ENCODE data around the gene TSPEAR. TPM values are rescaled to one million over a fixed set of nuclear protein-coding genes. Genes with fewer than 3 reads are reported as not detected.

Gene TSPEAR
- total and polyA plus RNA-seq, 4 experiments from 2014 or later: 0.07 TPM; not detected in 3

DNA sequence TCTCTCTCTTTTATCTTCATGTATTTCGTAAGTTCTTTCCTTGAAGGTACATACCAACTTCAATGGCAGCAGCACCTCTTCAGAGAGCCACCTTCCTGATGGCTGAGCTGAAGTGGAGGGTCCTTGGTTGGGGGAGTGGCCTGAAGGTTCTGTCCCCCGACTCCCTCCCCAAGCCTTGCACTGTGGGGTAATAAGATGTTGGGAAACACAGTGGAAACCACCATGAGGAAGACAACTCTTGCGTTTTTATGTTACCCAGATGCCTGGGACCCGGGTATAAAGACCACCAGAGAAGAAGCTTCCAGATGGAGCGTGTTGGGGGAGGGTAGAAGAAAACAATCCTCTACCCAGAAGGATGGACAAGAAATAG, 52.8 kb downstream of the TSPEAR start:
- peak overlapping the region; percentile 94 to 99 (median 98) for H3K27ac Mint-ChIP-seq
- peaks cover 52 to 72% (median 62%) of the 10 kb centered on the region in 4 donors for H3K4me1 Mint-ChIP-seq
- peak overlapping the region in 1 of 2 donors; percentile 7 for H3K4me3 ChIP-seq (ENCODE audit: low read length in 2 of 2)
- peak overlapping the region; percentile 64 for H3K27ac ChIP-seq (ENCODE audit: low read depth, low read length)
- peaks cover 3 to 4% of the 10 kb centered on the region in 2 donors for H3K9me3 ChIP-seq (ENCODE audit: control insufficient read depth in 1 of 2, low read length in 2 of 2)
- no peaks in the 10 kb centered on the region for H3K27me3 Mint-ChIP-seq
- DNase-seq: no peak
- intact Hi-C loops (cut with micrococcal nuclease): loop anchor here (2.0 kb wide), 1 partner anchor 76 kb away; no protein-coding TSS in a partner anchor
- ChIA-PET POLR2A (ENCODE audit: partially characterized antibody) (interaction anchor here (0.6 to 2.6 kb wide), 21 partner anchors 10 to 269 kb away, joined by 3 to 89 read pairs (median 7); partner anchors contain the start of genes KRTAP12-1 and PTTG1IP), CTCF (ENCODE audit: partially characterized antibody) (interaction anchor here (1.3 to 2.5 kb wide), 10 partner anchors 10 to 148 kb away, joined by 3 to 22 read pairs (median 5); partner anchors contain the start of gene UBE2G2)
- no peaks in the 10 kb centered on the region for H3K27me3 ChIP-seq (ENCODE audit: insufficient read depth, low read length)
- H3K4me1 ChIP-seq (ENCODE audit: insufficient read depth, low read length): peaks cover 63% of the 10 kb centered on the region
- peaks cover 17 to 20% of the 10 kb centered on the region in 2 donors for H3K36me3 Mint-ChIP-seq
- H3K9me3 Mint-ChIP-seq: peaks cover 2 to 41% (median 29%) of the 10 kb centered on the region in 8 donors
- H3K36me3 ChIP-seq (ENCODE audit: insufficient read depth, low read length): no peaks in the 10 kb centered on the region
- peak overlapping the region; percentile 26 to 83 (median 78) for H3K4me3 Mint-ChIP-seq

DNA sequence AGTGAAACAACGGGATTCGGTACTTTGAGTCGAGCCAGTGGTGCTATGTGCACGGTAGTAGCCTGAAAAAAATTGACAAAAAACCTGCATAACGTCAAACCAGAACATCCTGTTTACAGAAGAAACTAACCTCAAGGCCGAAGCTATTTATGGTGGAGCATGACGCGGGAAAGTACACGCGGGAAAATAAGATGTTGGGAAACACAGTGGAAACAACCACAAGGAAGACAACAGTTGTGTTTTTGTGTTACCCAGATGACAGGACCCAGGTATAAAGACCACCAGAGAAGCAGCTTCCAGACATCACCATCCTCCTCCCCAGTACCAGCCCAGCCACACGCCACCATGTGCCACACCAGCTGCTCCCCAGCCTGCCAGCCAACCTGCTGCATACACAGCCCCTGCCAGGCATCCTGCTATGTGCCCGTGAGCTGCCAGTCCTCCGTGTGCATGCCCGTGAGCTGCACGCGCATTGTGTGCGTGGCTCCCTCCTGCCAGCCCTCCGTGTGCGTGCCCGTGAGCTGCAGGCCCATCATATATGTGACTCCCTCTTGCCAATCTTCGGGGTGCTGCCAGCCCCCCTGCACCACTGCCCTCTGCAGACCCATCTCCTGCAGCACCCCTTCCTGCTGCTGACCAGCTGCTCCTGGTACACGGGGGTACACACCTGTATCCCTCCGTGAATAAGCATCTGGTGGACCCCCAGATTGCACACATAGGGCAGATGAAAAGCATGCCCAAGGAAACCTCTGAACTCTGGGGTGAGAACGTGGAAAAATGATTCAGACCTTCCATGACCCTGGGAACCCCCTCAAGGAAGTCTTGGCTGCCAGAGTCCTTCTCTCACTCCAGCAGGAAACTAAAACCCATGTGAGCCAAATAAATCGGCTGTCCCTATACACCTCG, 53.5 kb downstream of the TSPEAR start, which contains the start of gene KRTAP12-3:
KRTAP12-3 (plus strand) TSS at position 298 of the 906 bp plus-strand sequence; CDS start at position 346, 48 bp downstream.
- H3K9me3 Mint-ChIP-seq: peaks cover 2 to 46% (median 25%) of the 10 kb centered on the region in 8 donors
- H3K36me3 Mint-ChIP-seq: peaks cover 17 to 20% of the 10 kb centered on the region in 2 donors
- H3K4me1 Mint-ChIP-seq: peaks cover 53 to 78% (median 64%) of the 10 kb centered on the region in 4 donors
- peak within 1 kb of the TSS; percentile 73 to 83 (median 78) for H3K4me3 Mint-ChIP-seq
- CTCF ChIA-PET (ENCODE audit: partially characterized antibody): interaction anchor here (0.8 to 2.5 kb wide), 11 partner anchors 10 to 147 kb away, joined by 3 to 22 read pairs (median 5); partner anchors contain the start of gene UBE2G2
- peaks cover 3 to 4% of the 10 kb centered on the region in 2 donors for H3K9me3 ChIP-seq (ENCODE audit: control insufficient read depth in 1 of 2, low read length in 2 of 2)
- POLR2A ChIA-PET (ENCODE audit: partially characterized antibody): interaction anchor here (0.6 to 2.6 kb wide), 40 partner anchors 10 to 1684 kb away, joined by 3 to 89 read pairs (median 4); partner anchors contain the start of genes KRTAP12-1, PKNOX1, PTTG1IP and SUMO3
- peak within 1 kb of the TSS; percentile 64 for H3K27ac ChIP-seq (ENCODE audit: low read depth, low read length)
- H3K27me3 ChIP-seq (ENCODE audit: insufficient read depth, low read length): no peaks in the 10 kb centered on the region
- peak within 1 kb of the TSS; percentile 94 to 99 (median 98) for H3K27ac Mint-ChIP-seq
- intact Hi-C loops (cut with micrococcal nuclease): loop anchor here (1.0 to 2.0 kb wide), 3 partner anchors 39 to 75 kb away; partner anchors contain the start of gene TSPEAR
- H3K27me3 Mint-ChIP-seq: no peaks in the 10 kb centered on the region
- H3K36me3 ChIP-seq (ENCODE audit: insufficient read depth, low read length): no peaks in the 10 kb centered on the region
- H3K4me3 ChIP-seq (ENCODE audit: low read length in 2 of 2): peak within 1 kb of the TSS; percentile 4 to 32
- peaks cover 68% of the 10 kb centered on the region for H3K4me1 ChIP-seq (ENCODE audit: insufficient read depth, low read length)
- DNase-seq: peak; percentile 85 to 92 (median 87)

DNA sequence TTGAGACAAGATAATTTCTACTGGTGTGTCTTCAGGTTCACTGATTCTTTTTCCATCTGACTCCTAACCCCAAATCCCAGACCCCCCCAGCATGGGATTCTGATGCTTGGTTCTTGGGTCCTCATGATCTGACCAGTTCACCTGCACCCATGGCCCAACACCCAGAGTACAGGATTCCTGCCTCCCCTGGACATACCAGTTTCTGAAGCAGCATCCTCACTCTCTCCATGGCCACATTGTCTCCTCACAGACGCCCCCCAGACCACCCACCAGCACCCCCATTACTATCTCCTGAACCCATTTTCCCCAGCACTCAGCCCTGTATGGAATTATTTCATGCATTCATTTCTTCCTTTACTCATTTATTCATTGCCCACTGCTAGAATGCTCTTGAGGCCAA, 54.5 kb downstream of the TSPEAR start:
- Histone ChIP-seq H3K9me3 (ENCODE audit: control insufficient read depth in 1 of 2, low read length in 2 of 2) (peaks cover 3 to 4% of the 10 kb centered on the region in 2 donors), H3K27me3 (ENCODE audit: insufficient read depth, low read length) (no peaks in the 10 kb centered on the region), H3K36me3 (ENCODE audit: insufficient read depth, low read length) (no peaks in the 10 kb centered on the region), H3K4me3 (ENCODE audit: low read length in 2 of 2) (peak overlapping the region; percentile 4 to 32), H3K4me1 (ENCODE audit: insufficient read depth, low read length) (peaks cover 68% of the 10 kb centered on the region), H3K27ac (ENCODE audit: low read depth, low read length) (peak overlapping the region; percentile 64)
- Mint-ChIP-seq H3K27me3 (no peaks in the 10 kb centered on the region), H3K4me1 (peaks cover 53 to 78% (median 64%) of the 10 kb centered on the region in 4 donors), H3K4me3 (peak overlapping the region; percentile 73 to 83 (median 78)), H3K27ac (peak overlapping the region; percentile 94 to 99 (median 98)), H3K36me3 (peaks cover 17 to 20% of the 10 kb centered on the region in 2 donors), H3K9me3 (peaks cover 2 to 39% (median 25%) of the 10 kb centered on the region in 8 donors)
- CTCF ChIA-PET (ENCODE audit: partially characterized antibody): interaction anchor here (1.4 to 2.5 kb wide), 7 partner anchors 17 to 146 kb away, joined by 3 to 22 read pairs (median 5); partner anchors contain the start of gene UBE2G2
- no peak for DNase-seq
- POLR2A ChIA-PET (ENCODE audit: partially characterized antibody): interaction anchor here (1.0 to 2.6 kb wide), 22 partner anchors 9 to 284 kb away, joined by 3 to 89 read pairs (median 6); partner anchors contain the start of genes SUMO3 and TSPEAR
- intact Hi-C loops (cut with micrococcal nuclease): loop anchor here (1.0 to 2.0 kb wide), 2 partner anchors 38 to 54 kb away; partner anchors contain the start of gene TSPEAR

DNA sequence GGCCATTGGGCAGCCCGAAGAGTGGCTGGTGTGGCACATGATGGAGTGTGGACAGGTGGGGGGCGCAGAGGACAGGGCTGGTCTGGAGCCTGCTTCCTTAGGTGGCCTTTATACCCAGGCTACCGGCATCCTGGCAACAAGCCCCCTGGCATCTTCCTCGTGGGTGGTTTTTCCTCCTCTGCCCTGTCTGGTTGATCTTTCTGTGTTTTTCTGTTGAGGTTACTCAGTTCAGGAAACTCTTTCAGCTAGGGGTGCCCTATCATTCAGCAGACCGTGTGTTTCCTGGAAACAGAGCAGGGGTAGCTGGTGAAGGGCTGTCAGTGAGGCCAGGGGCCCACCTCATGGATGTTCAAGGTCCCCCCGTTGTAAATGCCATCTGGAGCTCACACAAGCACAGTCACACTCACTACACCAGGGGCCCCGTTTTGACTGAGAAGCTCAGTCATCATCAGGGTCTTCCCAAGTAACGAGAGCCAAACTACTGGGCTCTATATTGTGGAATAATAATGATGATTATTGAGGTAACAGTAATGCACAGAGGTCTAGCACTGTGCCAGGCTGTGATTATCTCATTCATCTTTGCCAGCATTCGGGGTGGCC, 56.7 kb downstream of the TSPEAR start, which contains the start of gene KRTAP12-4:
KRTAP12-4 (minus strand) TSS at position 84 of the 600 bp plus-strand sequence; CDS start at position 39, 45 bp downstream.
- no peak for DNase-seq
- no peaks in the 10 kb centered on the region for H3K36me3 ChIP-seq (ENCODE audit: insufficient read depth, low read length)
- H3K27me3 Mint-ChIP-seq: no peaks in the 10 kb centered on the region
- H3K4me1 ChIP-seq (ENCODE audit: insufficient read depth, low read length): peaks cover 64% of the 10 kb centered on the region
- H3K4me3 Mint-ChIP-seq: peak within 1 kb of the TSS; percentile 15 to 87 (median 66)
- CTCF ChIA-PET (ENCODE audit: partially characterized antibody): interaction anchor here (0.8 to 1.8 kb wide), 3 partner anchors 32 to 87 kb away, joined by 3 to 8 read pairs (median 7); no protein-coding TSS in a partner anchor
- H3K27me3 ChIP-seq (ENCODE audit: insufficient read depth, low read length): no peaks in the 10 kb centered on the region
- intact Hi-C loops (cut with micrococcal nuclease): no loop called here
- H3K27ac Mint-ChIP-seq: peak within 1 kb of the TSS; percentile 87 to 97 (median 95)
- H3K9me3 ChIP-seq (ENCODE audit: control insufficient read depth in 1 of 2, low read length in 2 of 2): peaks cover 3 to 4% of the 10 kb centered on the region in 2 donors
- H3K36me3 Mint-ChIP-seq: peaks cover 14 to 17% of the 10 kb centered on the region in 2 donors
- H3K4me1 Mint-ChIP-seq: peaks cover 50 to 67% (median 57%) of the 10 kb centered on the region in 4 donors
- POLR2A ChIA-PET (ENCODE audit: partially characterized antibody): interaction anchor here (1.1 to 3.6 kb wide), 4 partner anchors 36 to 277 kb away, joined by 3 to 29 read pairs (median 4); no protein-coding TSS in a partner anchor
- H3K27ac ChIP-seq (ENCODE audit: low read depth, low read length): peak within 1 kb of the TSS; percentile 45
- H3K9me3 Mint-ChIP-seq: peaks cover 2 to 39% (median 25%) of the 10 kb centered on the region in 8 donors
- H3K4me3 ChIP-seq (ENCODE audit: low read length in 2 of 2): peak within 1 kb of the TSS in 1 of 2 donors; percentile 16

DNA sequence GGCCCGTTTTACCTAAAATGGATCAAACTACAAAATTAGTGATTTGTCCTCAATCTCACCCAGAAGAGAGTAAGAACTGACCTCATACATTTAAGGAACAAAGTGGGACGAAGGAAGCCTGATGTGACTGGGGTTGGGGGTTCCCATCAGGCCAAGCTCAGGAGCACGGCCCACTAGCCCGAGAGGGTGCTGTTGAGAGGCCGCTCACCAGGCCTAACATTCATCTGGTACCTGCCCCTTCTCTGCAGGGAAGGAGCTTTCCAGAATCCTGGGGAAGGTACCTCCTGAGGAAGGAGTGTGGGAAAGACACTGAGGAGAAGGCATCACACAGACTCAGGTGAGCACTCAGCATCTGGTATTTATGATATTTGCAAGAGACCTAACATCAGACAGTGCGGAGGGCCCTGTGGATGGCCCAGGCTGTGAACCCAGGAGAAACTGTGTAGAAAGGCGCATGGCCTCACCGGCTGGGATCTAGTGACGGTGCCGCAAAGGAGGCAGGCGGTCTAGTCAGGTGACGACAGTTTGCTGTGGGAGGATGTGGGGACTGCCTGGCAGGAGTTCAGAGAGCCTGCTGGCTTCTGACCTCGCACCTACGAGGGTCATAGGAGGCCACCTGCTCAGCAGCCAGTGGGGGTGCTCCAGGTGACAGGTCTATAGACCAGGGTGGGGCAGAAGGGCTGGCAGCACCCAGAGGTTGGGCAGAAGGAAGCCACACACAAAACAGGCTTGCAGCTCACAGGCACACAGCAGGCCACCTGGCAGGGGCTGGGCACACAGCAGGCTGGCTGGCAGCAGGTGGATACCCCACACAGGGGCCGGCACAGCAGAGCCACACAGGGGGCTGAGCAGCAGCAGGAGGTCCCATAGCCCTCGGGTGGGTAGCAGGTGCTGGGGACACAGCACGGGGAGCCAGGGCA, 57.5 kb downstream of the TSPEAR start:
- peaks cover 3 to 4% of the 10 kb centered on the region in 2 donors for H3K9me3 ChIP-seq (ENCODE audit: control insufficient read depth in 1 of 2, low read length in 2 of 2)
- H3K36me3 ChIP-seq (ENCODE audit: insufficient read depth, low read length): no peaks in the 10 kb centered on the region
- peaks cover 2 to 39% (median 25%) of the 10 kb centered on the region in 8 donors for H3K9me3 Mint-ChIP-seq
- H3K4me3 ChIP-seq (ENCODE audit: low read length in 2 of 2): peak overlapping the region in 1 of 2 donors; percentile 16
- H3K4me1 Mint-ChIP-seq: peaks cover 43 to 59% (median 51%) of the 10 kb centered on the region in 4 donors
- no peaks in the 10 kb centered on the region for H3K27me3 Mint-ChIP-seq
- ChIA-PET POLR2A (ENCODE audit: partially characterized antibody) (interaction anchor here (0.7 to 3.6 kb wide), 6 partner anchors 27 to 278 kb away, joined by 3 to 29 read pairs (median 4); partner anchors contain the start of gene KRTAP10-9), CTCF (ENCODE audit: partially characterized antibody) (interaction anchor here (0.8 to 1.6 kb wide), 9 partner anchors 16 to 143 kb away, joined by 3 to 10 read pairs (median 4); no protein-coding TSS in a partner anchor)
- peak; percentile 83 to 89 (median 85) for DNase-seq
- peak overlapping the region; percentile 45 for H3K27ac ChIP-seq (ENCODE audit: low read depth, low read length)
- H3K27ac Mint-ChIP-seq: peak overlapping the region; percentile 87 to 97 (median 95)
- H3K4me1 ChIP-seq (ENCODE audit: insufficient read depth, low read length): peaks cover 56% of the 10 kb centered on the region
- intact Hi-C loops (cut with micrococcal nuclease): no loop called here
- H3K36me3 Mint-ChIP-seq: peaks cover 14 to 17% of the 10 kb centered on the region in 2 donors
- H3K27me3 ChIP-seq (ENCODE audit: insufficient read depth, low read length): no peaks in the 10 kb centered on the region
- H3K4me3 Mint-ChIP-seq: peak overlapping the region; percentile 15 to 87 (median 66)

Measured in CD4-positive, alpha-beta memory T cell (primary cell).